ENCODE results near the gene CRYGC.
A peak's percentile ranks its signal among the peaks of the same experiment; 100 is the strongest.
"Not testable (repeated sequence)": the region's sequence is repeated elsewhere in the genome, so short reads cannot be mapped to it uniquely, and the experiment has no call there.

The CRYGC gene

DNA sequence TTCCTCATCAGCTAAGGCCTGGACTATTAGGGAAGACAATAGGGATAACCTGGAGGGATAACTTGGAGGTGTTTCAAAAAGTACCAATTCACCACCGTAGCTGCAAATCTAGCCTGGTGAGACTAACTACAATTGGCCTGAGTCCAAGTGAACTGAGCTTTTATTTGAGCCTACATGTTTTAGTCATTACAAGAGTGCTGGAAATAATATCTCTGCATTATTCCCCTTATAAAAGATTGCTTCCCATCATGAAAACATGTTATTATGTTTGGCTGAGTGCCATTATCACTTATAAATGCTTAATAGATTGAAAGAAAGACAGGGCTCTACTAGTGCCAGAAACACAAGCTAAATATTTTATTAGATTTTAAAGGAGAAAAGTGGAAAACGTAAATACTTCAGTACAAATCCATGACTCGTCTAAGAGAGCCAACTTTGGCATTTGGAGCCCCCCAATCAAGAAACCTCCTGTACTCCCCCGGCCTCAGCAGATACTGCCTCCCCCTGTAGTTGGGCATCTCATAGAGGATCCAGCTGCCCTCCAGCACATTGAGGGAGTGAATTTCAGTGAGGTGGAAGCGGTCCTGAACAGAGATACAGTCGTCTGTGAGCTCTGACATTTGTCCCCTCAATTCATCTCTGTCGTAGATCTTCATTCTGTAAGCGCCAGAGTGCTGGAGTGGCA is 12.8 kb upstream of the CRYGC start:
- in situ Hi-C loops (cut with HindIII; ENCODE audit: low sequenced_read_pairs) = no loop called here
- H3K4me3 ChIP-seq (ENCODE audit: low read depth, low read length) = no peak overlapping the region
- TF ChIP-seq, protein P1, sequence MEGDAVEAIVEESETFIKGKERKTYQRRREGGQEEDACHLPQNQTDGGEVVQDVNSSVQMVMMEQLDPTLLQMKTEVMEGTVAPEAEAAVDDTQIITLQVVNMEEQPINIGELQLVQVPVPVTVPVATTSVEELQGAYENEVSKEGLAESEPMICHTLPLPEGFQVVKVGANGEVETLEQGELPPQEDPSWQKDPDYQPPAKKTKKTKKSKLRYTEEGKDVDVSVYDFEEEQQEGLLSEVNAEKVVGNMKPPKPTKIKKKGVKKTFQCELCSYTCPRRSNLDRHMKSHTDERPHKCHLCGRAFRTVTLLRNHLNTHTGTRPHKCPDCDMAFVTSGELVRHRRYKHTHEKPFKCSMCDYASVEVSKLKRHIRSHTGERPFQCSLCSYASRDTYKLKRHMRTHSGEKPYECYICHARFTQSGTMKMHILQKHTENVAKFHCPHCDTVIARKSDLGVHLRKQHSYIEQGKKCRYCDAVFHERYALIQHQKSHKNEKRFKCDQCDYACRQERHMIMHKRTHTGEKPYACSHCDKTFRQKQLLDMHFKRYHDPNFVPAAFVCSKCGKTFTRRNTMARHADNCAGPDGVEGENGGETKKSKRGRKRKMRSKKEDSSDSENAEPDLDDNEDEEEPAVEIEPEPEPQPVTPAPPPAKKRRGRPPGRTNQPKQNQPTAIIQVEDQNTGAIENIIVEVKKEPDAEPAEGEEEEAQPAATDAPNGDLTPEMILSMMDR (IDR thresholded peaks at IDR 0.05; ENCODE audit: low read depth, low read length, missing control alignments) = no peak
- DNase-seq (ENCODE audit: low read depth) = peak; percentile 3

DNA sequence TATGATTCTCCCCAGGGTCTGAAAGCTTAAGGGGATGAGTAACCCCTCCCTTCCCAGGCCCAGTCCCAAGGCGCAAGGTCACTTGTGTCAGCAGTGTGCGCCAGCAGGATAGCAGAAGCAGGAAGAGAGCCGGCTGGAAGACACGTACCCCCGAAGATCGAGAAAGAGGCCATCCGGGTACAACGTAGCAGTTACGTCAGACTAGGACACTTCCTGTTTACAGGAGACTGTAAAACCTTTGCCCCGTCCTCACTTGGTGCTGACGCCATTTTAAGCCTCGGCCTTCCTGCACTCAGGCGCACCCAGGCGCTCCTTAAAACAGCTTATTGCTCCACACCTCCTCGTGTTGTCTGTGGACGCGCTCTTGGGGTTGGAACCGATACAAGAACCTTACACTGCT is 9.8 kb upstream of the CRYGC start:
- no peak overlapping the region for H3K4me3 ChIP-seq (ENCODE audit: low read depth, low read length)
- DNase-seq (ENCODE audit: low read depth) = no peak
- in situ Hi-C loops (cut with HindIII; ENCODE audit: low sequenced_read_pairs) = no loop called here
- TF ChIP-seq, protein P1 (IDR thresholded peaks at IDR 0.05; ENCODE audit: low read depth, low read length, missing control alignments) = no peak

DNA sequence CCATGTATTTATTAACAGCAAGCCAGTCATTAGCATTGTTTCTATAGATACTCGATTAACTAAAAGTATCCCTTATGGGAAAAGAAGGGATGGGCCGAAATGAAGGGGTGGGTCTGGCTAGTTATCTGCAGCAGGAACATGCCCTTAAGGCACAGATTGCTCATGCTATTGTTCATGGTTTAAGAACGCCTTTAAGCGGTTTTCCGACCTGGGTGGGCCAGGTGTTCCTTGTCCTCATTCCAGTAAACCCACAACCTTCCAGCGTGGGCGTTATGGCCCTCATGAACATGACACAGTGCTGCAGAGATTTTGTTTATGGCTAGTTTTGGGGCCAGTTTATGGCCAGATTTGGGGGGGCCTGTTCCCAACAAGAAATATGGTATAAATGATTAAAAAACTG is 8.7 kb upstream of the CRYGC start:
- in situ Hi-C loops (cut with HindIII; ENCODE audit: low sequenced_read_pairs); H3K4me3 ChIP-seq (ENCODE audit: low read depth, low read length); DNase-seq (ENCODE audit: low read depth): not testable (repeated sequence)

DNA sequence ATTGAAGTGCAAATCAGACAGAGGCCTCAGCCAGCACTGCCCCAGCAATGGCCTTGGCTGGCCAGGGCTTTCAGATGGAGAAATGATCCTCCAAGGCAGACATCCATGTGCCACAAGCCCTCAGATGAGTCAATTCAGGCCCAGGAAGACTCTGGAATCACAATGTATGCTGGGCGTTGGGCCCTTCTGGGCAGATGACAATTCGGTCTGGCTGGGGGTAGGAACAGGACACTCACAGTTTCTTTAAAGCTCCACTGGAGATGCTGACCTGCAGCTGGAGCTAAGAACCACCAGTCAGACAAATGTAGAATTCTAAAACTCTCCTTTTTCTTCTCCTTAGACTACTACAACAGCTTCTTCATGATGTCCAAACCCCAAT is 7.1 kb upstream of the CRYGC start:
- DNase-seq (ENCODE audit: low read depth) = no peak
- TF ChIP-seq, protein P1 (IDR thresholded peaks at IDR 0.05; ENCODE audit: low read depth, low read length, missing control alignments) = no peak
- no peak overlapping the region for H3K4me3 ChIP-seq (ENCODE audit: low read depth, low read length)
- in situ Hi-C loops (cut with HindIII; ENCODE audit: low sequenced_read_pairs) = no loop called here

DNA sequence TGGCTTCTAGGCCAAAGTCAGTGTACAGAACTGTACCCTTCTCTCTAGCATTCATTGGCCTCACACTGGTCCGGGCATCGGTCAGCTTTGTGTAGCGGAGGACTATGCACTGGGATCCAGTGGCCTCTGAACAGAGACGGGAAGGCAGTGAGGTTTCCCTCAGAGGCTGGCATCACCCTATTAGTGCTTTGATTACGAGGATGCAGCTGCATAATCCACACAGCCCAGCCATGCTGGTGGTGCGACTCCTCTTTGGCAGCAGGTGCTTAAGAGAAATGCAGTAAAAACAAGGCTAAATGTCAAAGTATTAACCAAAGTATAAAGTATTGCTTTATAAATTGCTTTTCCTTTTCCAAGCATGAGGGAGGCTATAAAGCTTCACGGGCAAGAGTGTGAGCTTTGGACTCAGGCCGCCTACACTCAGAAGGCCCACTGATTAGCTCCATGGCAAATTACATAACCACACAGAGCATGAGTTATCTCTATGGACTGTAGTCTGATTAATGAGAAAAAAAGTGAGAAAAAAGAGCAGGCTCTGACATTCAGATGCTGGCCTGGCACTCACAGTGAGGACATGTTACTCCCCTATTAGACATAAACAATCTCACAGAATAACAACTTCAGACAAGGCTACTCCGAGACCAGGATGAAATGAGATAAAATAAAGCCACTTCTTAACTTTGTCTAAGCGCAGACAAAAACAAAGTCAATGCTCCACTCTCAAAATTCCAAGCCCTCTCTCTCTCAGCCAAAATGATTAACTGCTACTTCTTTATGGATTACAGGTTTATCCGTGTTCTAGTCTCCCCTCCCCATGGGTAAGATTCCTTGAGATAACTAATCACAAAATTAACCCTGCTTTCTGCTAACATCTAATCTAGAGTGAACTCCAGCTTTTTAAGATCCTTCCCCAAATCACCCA is 6.4 kb upstream of the CRYGC start:
- in situ Hi-C loops (cut with HindIII; ENCODE audit: low sequenced_read_pairs) = no loop called here
- no peak overlapping the region for H3K4me3 ChIP-seq (ENCODE audit: low read depth, low read length)
- TF ChIP-seq, protein P1 (IDR thresholded peaks at IDR 0.05; ENCODE audit: low read depth, low read length, missing control alignments) = no peak
- DNase-seq (ENCODE audit: low read depth) = no peak

DNA sequence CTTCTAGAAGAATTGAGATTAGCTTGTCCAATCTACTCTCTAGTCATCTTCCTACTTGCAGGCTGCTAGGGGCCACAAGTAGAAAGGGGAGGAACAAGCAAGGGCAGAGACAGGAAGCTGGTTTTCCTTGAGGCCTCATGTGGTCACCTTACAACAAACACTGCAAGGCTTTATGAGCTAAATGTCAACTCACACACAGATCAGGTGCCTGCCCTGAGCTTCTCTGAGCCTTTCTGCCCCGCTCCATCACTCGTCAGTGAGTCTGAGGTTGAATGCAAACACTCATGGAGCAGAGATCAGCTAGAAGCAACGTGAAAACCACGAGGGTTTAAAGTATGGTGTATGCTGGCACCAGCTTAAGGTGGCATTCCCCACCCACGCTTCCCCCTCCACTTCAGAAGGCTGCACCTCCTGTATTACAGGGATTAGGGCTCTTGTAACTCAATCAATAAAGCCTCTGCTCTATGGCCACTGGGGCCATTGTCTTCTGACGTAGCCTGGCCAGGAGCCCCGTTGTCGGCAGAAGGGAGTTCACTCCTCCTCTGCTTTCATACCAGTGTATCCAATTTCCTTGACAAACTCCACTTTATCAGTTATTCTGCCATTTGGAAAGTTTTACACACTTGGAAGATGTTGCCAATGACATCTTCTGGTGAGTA is 5.4 kb upstream of the CRYGC start:
- no peak overlapping the region for H3K4me3 ChIP-seq (ENCODE audit: low read depth, low read length)
- TF ChIP-seq, protein P1 (IDR thresholded peaks at IDR 0.05; ENCODE audit: low read depth, low read length, missing control alignments) = no peak
- DNase-seq (ENCODE audit: low read depth) = no peak
- in situ Hi-C loops (cut with HindIII; ENCODE audit: low sequenced_read_pairs) = no loop called here
